Ovary (tissue), 9 donors: Measurements from ENCODE around the gene OSBPL5. TPM values are rescaled to one million over a fixed set of nuclear protein-coding genes. Genes with fewer than 3 reads are reported as not detected.
A peak's percentile ranks its signal among the peaks of the same experiment; 100 is the strongest.

Experiments
- DNase-seq, 5 donors: peaks; one replicate each; pipeline ENCODE4 v3.0.0-alpha.2; 2019 to 2020
- H3K27ac ChIP-seq, 2 donors: fragments of 200-600 bp; one replicate each; pipeline versions ENCODE4 v1.5.1 to v1.8.0; 2019 to 2022
- H3K27me3 ChIP-seq: fragments of 200-600 bp; one replicate; pipeline ENCODE4 v1.8.0; 2022
- H3K36me3 ChIP-seq: fragments of 200-600 bp; sonication (generic); one replicate; pipeline ENCODE4 v1.5.1; 2019
- H3K4me1 ChIP-seq: one replicate; pipeline ENCODE4 v1.8.1; 2013; ENCODE audit warnings: mild to moderate bottlenecking, moderate library complexity; ENCODE audit not compliant: insufficient read depth
- H3K4me3 ChIP-seq: fragments of 200-600 bp; sonication (generic); one replicate; pipeline ENCODE4 v1.5.1; 2017
- H3K9me3 ChIP-seq, 2 donors: fragments of 200-600 bp in 1 of 2; sonication (generic) in 1 of 2; one replicate each; pipeline versions ENCODE4 v1.5.1 to v1.8.1; 2013 to 2019; ENCODE audit warnings: mild to moderate bottlenecking in 1 of 2, moderate library complexity in 1 of 2
- EP300 ChIP-seq: sonication (generic); formaldehyde crosslinking; IDR thresholded peaks from one replicate; pipeline ENCODE4 v1.6.1; 2017; ENCODE audit warnings: antibody characterized with exemption
- POLR2A ChIP-seq: fragments of 450-650 bp; IDR thresholded peaks from one replicate; pipeline ENCODE4 v1.6.1; 2017; ENCODE audit warnings: antibody characterized with exemption, mild to moderate bottlenecking, moderate library complexity
- WGBS, 3 donors: extraction: QIAGEN DNeasy Blood & Tissue Kit in 1 of 3; methylation state at CpG; one replicate each; pipeline versions ENCODE4 v1.1.5 to v1.1.7; 2013 to 2017; 5-methylcytosine and 5-hydroxymethylcytosine counted together
- intact Hi-C, 4 donors: fragments of 100-400 bp; cut with DNase I; formaldehyde crosslinking; loops; one replicate each; pipeline versions ENCODE4 v1.11.0 to v1.15.1; 2022 to 2023
- polyA plus RNA-seq, 2 donors: library from polyadenylated mRNA; stranded (reverse); fragments of 200-250 nt in 1 of 2; fragments of 350-450 nt in 1 of 2; fragmentation: Illumina TruSeq in 1 of 2; extraction: RNeasy Lipid Tissue Mini Kit (QIAGEN cat#74804) in 1 of 2; gene quantifications; one replicate each; pipeline ENCODE4 v1.2.3, GENCODE V29; 2013 to 2014
- total RNA-seq, 7 donors: library from RNA; depleted of rRNA in 2 of 7; stranded (reverse); fragments of >200 nt in 2 of 7; fragmentation: NEBNext Ultra II Directional in 3 of 7; extraction: Animal tissue kit (Norgen Biotek cat#: 25700) in 3 of 7; gene quantifications; one replicate each; pipeline versions ENCODE4 v1.1.0 to v1.2.4, GENCODE V29; 2016 to 2023
- TF ChIP-seq, protein P1 (sequence below), 3 donors: fragments of 450-650 bp in 2 of 3; fragments of 200-600 bp in 1 of 3; IDR thresholded peaks; one replicate each; pipeline versions ENCODE4 v1.5.1 to v1.8.0; 2016 to 2022; ENCODE audit warnings: antibody characterized with exemption in 3 of 3, mild to moderate bottlenecking in 1 of 3
- donor health status: DM: no; HTN: no; CAD: no; lungs with moderate emphysema.
- donor health status: DM: no; HTN: no; CAD: no.
- donor health status: Bipolar disorder and iron deficiency.
- donor health status: DM: yes; HTN: yes; CAD: no.
- donor health status: DM: no; HTN: no; CAD: no.
- donor health status: DM: yes; HTN: yes; CAD: no.

The OSBPL5 gene
- total and polyA plus RNA-seq, 9 donors, result 3.0 to 41.0 (median 23.3) TPM

DNA sequence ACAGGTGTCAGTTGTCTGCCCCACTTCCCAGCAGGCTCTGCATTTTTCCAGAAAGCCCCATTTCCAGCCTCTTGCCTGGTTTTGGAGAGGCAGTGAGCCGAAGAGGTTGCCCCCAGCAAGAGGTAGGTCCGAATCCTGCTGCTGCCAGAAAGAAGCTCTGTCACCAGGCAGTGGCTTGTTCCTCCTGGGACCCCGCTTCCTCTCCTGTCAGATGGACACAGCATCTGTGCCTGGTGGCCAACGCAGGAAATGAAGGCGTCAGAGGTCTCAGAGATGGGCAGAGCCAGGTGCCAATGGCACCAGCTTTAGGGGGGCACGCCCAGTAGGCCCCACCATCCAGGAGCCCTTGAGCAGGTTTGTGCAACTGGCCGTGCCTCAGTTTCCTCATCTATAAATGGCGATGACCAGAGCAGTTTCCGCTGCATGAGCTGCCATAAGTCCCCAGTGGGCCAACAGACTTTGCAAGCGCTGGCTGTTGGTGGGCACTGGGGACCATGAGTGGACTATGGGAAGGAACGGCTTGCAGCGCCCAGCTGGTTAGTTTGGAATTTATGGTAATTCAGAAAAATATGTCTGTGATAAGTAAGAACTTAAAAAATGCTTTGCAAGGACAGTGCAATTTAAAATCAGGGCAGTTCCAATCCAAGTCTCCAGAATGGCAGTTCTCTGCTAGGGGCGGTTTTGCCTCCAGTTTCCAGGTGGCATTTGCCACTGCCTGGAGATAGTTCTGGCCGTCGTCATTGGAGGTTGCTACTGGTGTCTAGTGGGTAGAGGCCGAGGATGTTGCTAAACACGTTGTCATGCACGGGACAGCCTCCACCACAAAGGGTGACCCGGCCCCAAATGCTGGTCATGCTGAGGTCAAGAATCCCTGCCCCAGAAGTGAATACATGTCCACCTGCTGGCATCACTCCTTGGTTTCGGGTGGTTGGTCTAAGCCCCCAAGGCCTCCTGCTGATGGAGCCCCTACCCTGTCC is 2.3 kb upstream of the OSBPL5 start:
- H3K27ac ChIP-seq, result no peak overlapping the region
- TF ChIP-seq EP300 (no peak), POLR2A (no peak)
- TF ChIP-seq, protein P1, sequence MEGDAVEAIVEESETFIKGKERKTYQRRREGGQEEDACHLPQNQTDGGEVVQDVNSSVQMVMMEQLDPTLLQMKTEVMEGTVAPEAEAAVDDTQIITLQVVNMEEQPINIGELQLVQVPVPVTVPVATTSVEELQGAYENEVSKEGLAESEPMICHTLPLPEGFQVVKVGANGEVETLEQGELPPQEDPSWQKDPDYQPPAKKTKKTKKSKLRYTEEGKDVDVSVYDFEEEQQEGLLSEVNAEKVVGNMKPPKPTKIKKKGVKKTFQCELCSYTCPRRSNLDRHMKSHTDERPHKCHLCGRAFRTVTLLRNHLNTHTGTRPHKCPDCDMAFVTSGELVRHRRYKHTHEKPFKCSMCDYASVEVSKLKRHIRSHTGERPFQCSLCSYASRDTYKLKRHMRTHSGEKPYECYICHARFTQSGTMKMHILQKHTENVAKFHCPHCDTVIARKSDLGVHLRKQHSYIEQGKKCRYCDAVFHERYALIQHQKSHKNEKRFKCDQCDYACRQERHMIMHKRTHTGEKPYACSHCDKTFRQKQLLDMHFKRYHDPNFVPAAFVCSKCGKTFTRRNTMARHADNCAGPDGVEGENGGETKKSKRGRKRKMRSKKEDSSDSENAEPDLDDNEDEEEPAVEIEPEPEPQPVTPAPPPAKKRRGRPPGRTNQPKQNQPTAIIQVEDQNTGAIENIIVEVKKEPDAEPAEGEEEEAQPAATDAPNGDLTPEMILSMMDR (IDR thresholded peaks at IDR 0.05), result no peak
- no peaks in the 10 kb centered on the region for H3K9me3 ChIP-seq
- H3K27me3 ChIP-seq, result no peaks in the 10 kb centered on the region
- intact Hi-C loops, result no loop called here
- peak in 2 of 5 donors; percentile 20 to 26 for DNase-seq
- peaks cover 15% of the 10 kb centered on the region for H3K4me1 ChIP-seq
- WGBS, 3 donors, result 57 to 67% (median 58%) methylated on average over 20 of the region's 20 CpGs
- H3K36me3 ChIP-seq, result no peaks in the 10 kb centered on the region
- no peak overlapping the region for H3K4me3 ChIP-seq

DNA sequence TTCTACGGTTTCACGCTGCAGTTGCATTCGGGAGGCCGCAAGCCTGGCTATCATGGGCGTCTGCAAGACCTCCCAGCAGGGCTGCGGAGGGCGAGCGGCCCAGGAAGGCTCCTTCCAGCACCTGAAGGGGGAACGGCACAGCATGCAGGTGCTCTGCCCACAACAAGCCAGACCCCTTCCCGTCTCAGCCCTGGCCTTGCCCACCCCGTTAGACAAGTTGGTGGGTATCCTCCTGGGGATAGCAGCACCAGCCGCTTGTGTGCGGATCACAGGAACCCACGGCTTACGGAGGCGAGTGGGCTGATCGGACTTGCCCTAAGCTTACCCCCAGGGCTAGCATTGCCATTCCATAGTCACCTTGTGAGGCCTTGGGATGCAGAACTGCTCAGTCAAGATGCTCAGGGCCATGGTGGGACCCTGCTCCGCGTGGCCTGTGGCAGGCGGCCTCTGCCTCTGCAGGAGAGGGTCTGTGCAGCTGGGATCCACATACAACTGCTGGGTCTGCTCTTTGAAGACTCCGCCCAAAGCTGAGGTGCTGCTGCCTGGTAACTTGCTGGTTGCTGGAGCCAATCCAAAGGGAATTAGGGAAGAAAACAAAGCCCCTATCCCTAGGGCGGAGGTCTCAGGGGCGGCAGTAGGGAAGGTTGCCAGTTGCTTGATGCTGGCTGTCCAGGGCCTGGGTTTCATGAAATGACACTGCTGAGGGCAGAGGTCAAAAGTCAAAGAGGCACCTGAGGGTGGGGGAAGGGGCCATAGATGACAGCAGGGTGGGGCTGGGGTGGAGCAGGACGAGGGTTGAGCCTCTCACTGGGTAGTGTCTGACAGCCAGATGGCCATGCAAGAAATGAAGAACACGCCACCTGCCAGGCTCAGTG is 1.4 kb upstream of the OSBPL5 start:
- H3K27ac ChIP-seq, result no peak overlapping the region

DNA sequence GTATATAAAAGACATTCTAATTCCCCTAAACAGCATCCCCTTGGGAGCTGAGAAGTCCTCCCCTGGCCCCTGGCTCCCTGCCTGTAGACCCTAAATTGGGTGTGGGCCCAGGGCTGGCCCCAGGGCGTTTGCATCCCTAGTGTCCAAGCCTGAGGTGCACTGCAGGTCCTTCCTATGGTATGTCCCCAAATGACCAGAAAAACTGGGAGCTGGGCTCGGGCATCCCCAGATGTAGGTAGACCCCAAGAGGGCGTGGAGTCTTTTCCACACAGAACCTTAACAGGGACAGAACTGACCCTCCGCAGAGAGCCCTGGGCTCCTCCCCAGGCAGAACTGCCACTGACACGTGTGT is 782 bp upstream of the OSBPL5 start:
- no peak for TF ChIP-seq POLR2A
- intact Hi-C loops, result no loop called here
- Histone ChIP-seq H3K9me3 (no peaks in the 10 kb centered on the region), H3K36me3 (no peaks in the 10 kb centered on the region), H3K4me1 (peaks cover 22% of the 10 kb centered on the region), H3K4me3 (no peak overlapping the region), H3K27me3 (no peaks in the 10 kb centered on the region), H3K27ac (no peak overlapping the region)
- WGBS, 3 donors, result 78 to 87% (median 81%) methylated on average over 5 of the region's 5 CpGs
- DNase-seq, result peak in 2 of 5 donors; percentile 17 to 23

More for the DNA sequence above, 1.4 kb upstream of the OSBPL5 start:
- intact Hi-C loops, result no loop called here
- Histone ChIP-seq H3K4me1 (peaks cover 15% of the 10 kb centered on the region), H3K36me3 (no peaks in the 10 kb centered on the region), H3K9me3 (no peaks in the 10 kb centered on the region), H3K27me3 (no peaks in the 10 kb centered on the region), H3K4me3 (no peak overlapping the region)
- no peak for TF ChIP-seq POLR2A
- TF ChIP-seq, protein P1 (IDR thresholded peaks at IDR 0.05), result no peak
- no peak for TF ChIP-seq EP300
- 94% methylated on average over 22 to 25 of the region's 25 CpGs for WGBS, 3 donors
- peak in 3 of 5 donors; percentile 11 to 28 (median 17) for DNase-seq

DNA sequence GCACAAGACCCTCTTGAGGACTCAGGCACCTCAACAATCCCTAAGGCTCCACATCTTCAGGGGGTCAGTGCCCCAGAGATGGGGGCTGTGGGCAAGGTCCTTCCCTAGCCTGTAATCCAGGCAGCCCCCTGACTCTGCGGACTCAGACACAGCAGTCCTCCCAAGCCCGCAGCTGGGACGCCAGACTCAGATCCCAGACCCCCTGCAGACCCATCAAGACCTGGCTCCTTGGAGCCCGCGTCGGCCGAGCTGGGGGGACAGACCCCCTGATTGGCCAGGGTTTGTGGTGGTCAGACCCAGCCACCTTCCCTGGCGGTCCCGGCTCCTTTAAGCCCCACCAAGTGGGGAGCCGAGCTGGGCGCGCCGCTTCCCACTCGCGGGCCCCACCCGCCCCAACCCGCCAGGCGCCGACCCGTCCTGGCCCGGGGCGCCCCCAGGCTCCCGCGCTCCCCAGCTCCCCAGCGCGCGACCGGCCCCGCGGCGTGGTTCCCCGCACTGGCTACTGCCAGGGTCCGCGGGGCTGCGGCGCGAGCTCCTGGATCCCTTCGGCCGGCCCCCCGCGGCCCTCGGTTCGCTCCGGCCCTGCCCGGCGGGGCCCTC is 458 bp downstream of the OSBPL5 start:
- peaks cover 24% of the 10 kb centered on the region for H3K4me1 ChIP-seq
- peak overlapping the region; percentile 47 to 69 for H3K27ac ChIP-seq
- H3K27me3 ChIP-seq, result no peaks in the 10 kb centered on the region
- no peaks in the 10 kb centered on the region for H3K9me3 ChIP-seq
- H3K36me3 ChIP-seq, result no peaks in the 10 kb centered on the region
- peak overlapping the region; percentile 38 for H3K4me3 ChIP-seq
- TF ChIP-seq POLR2A (no peak), EP300 (no peak)
- TF ChIP-seq, protein P1 (IDR thresholded peaks at IDR 0.05), result no peak
- peak in 3 of 5 donors; percentile 15 to 48 (median 46) for DNase-seq
- 1 to 2% (median 1%) methylated on average over 8 to 46 of the region's 46 CpGs for WGBS, 3 donors
- intact Hi-C loops, result no loop called here
